MV-4-11 (cell line): ENCODE measurements around the gene MS4A15.

ENCODE experiments used
- DNase-seq: peaks from one replicate; lab custom pipeline; 2025; lab: John Stamatoyannopoulos, UW

MS4A15 gene

GRCh38 chr11:60777572-60777971 lies 20.9 kb downstream of the MS4A15 start:
- DNase-seq, result no peak

- DNase-seq, result no peak
Observed at GRCh38 chr11:60780065-60780464, 23.4 kb downstream of the MS4A15 start.

GRCh38 chr11:60780774-60781173 lies 24.1 kb downstream of the MS4A15 start:
- no peak for DNase-seq

GRCh38 chr11:60781286-60781980 lies 24.8 kb downstream of the MS4A15 start:
- no peak for DNase-seq

- no peak for DNase-seq
Observed at GRCh38 chr11:60781981-60782316, 25.3 kb downstream of the MS4A15 start.

- DNase-seq, result no peak
Observed at GRCh38 chr11:60782393-60783140, 25.9 kb downstream of the MS4A15 start.

GRCh38 chr11:60783141-60783484 lies 26.4 kb downstream of the MS4A15 start:
- no peak for DNase-seq

GRCh38 chr11:60783911-60784310 lies 27.2 kb downstream of the MS4A15 start:
- DNase-seq, result no peak

GRCh38 chr11:60785136-60785535 lies 28.5 kb downstream of the MS4A15 start, which contains the start of gene MS4A10:
Gene MS4A10, plus strand, starts transcription at chr11:60785333. Its CDS starts 5,003 bp downstream, at chr11:60790336.
- no peak for DNase-seq

GRCh38 chr11:60785806-60786361 lies 29.2 kb downstream of the MS4A15 start:
- DNase-seq, result no peak

- no peak for DNase-seq
Observed at GRCh38 chr11:60786811-60787567, 30.3 kb downstream of the MS4A15 start.

- no peak for DNase-seq
Observed at GRCh38 chr11:60788401-60789125, 31.9 kb downstream of the MS4A15 start.

GRCh38 chr11:60790726-60791125 lies 34.1 kb downstream of the MS4A15 start:
- no peak for DNase-seq

GRCh38 chr11:60791153-60791933 lies 34.7 kb downstream of the MS4A15 start:
- DNase-seq, result no peak

- DNase-seq, result no peak
Observed at GRCh38 chr11:60792521-60792920, 35.9 kb downstream of the MS4A15 start.

- no peak for DNase-seq
Observed at GRCh38 chr11:60795291-60795690, 38.6 kb downstream of the MS4A15 start.

GRCh38 chr11:60797846-60798630 lies 41.4 kb downstream of the MS4A15 start:
- no peak for DNase-seq

GRCh38 chr11:60798631-60799030 lies 42.0 kb downstream of the MS4A15 start:
- no peak for DNase-seq

GRCh38 chr11:60801194-60801593 lies 44.5 kb downstream of the MS4A15 start:
- DNase-seq, result no peak

GRCh38 chr11:60803273-60803936 lies 46.7 kb downstream of the MS4A15 start:
- no peak for DNase-seq
